Measurements from ENCODE around the gene HIVEP2. TPM values are rescaled to one million over a fixed set of nuclear protein-coding genes. Genes with fewer than 3 reads are reported as not detected.

The HIVEP2 gene
- total and polyA plus RNA-seq, 2 donors = 7.6 to 17.0 TPM

GRCh38 chr6:142941018-142941417 is 4.0 kb downstream of the HIVEP2 start:
- Histone ChIP-seq H3K4me3 (ENCODE audit: low read depth, low read length) (no peak overlapping the region), H3K4me1 (ENCODE audit: insufficient read depth) (no peaks in the 10 kb centered on the region), H3K27ac (ENCODE audit: low read depth) (no peak overlapping the region), H3K36me3 (ENCODE audit: insufficient read depth) (no peaks in the 10 kb centered on the region)
- no peak for DNase-seq (ENCODE audit: extremely low spot score)
- WGBS = 89% methylated on average over 7 of the region's 7 CpGs

GRCh38 chr6:142940487-142940886 is 4.5 kb downstream of the HIVEP2 start:
- H3K27ac ChIP-seq (ENCODE audit: low read depth) = no peak overlapping the region
- no peaks in the 10 kb centered on the region for H3K4me1 ChIP-seq (ENCODE audit: insufficient read depth)
- DNase-seq (ENCODE audit: extremely low spot score) = no peak
- 86% methylated on average over 3 of the region's 3 CpGs for WGBS
- H3K36me3 ChIP-seq (ENCODE audit: insufficient read depth) = no peaks in the 10 kb centered on the region
- no peak overlapping the region for H3K4me3 ChIP-seq (ENCODE audit: low read depth, low read length)

- no peaks in the 10 kb centered on the region for H3K4me1 ChIP-seq (ENCODE audit: insufficient read depth)
- no peak for DNase-seq (ENCODE audit: extremely low spot score)
These were observed 6.5 kb downstream of the HIVEP2 start for GRCh38 chr6:142938510-142938909.

GRCh38 chr6:142937986-142938385 is 7.0 kb downstream of the HIVEP2 start:
- DNase-seq (ENCODE audit: extremely low spot score) = no peak
- peak overlapping the region; percentile 38 for H3K27ac ChIP-seq (ENCODE audit: low read depth)
- WGBS = 81% methylated on average over 5 of the region's 5 CpGs
- no peaks in the 10 kb centered on the region for H3K4me1 ChIP-seq (ENCODE audit: insufficient read depth)
- no peak overlapping the region for H3K4me3 ChIP-seq (ENCODE audit: low read depth, low read length)
- no peaks in the 10 kb centered on the region for H3K36me3 ChIP-seq (ENCODE audit: insufficient read depth)

More at GRCh38 chr6:142938510-142938909, 6.5 kb downstream of the HIVEP2 start:
- WGBS = 85% methylated on average over 5 of the region's 5 CpGs
- no peaks in the 10 kb centered on the region for H3K36me3 ChIP-seq (ENCODE audit: insufficient read depth)
- no peak overlapping the region for H3K4me3 ChIP-seq (ENCODE audit: low read depth, low read length)
- H3K27ac ChIP-seq (ENCODE audit: low read depth) = no peak overlapping the region

GRCh38 chr6:142935553-142936517 is 9.1 kb downstream of the HIVEP2 start:
- WGBS = 96% methylated on average over 21 of the region's 21 CpGs

GRCh38 chr6:142934599-142934998 is 10.4 kb downstream of the HIVEP2 start:
- Histone ChIP-seq H3K4me1 (ENCODE audit: insufficient read depth) (no peaks in the 10 kb centered on the region), H3K4me3 (ENCODE audit: low read depth, low read length) (no peak overlapping the region), H3K36me3 (ENCODE audit: insufficient read depth) (no peaks in the 10 kb centered on the region), H3K27ac (ENCODE audit: low read depth) (no peak overlapping the region)
- DNase-seq (ENCODE audit: extremely low spot score) = no peak
- WGBS = 93% methylated on average over 3 of the region's 3 CpGs

More at GRCh38 chr6:142935553-142936517, 9.1 kb downstream of the HIVEP2 start:
- Histone ChIP-seq H3K4me3 (ENCODE audit: low read depth, low read length) (no peak overlapping the region), H3K4me1 (ENCODE audit: insufficient read depth) (no peaks in the 10 kb centered on the region), H3K27ac (ENCODE audit: low read depth) (no peak overlapping the region), H3K36me3 (ENCODE audit: insufficient read depth) (no peaks in the 10 kb centered on the region)
- no peak for DNase-seq (ENCODE audit: extremely low spot score)

GRCh38 chr6:142934106-142934505 is 10.9 kb downstream of the HIVEP2 start:
- H3K4me3 ChIP-seq (ENCODE audit: low read depth, low read length) = no peak overlapping the region
- no peak for DNase-seq (ENCODE audit: extremely low spot score)
- no peaks in the 10 kb centered on the region for H3K36me3 ChIP-seq (ENCODE audit: insufficient read depth)
- no peaks in the 10 kb centered on the region for H3K4me1 ChIP-seq (ENCODE audit: insufficient read depth)
- no peak overlapping the region for H3K27ac ChIP-seq (ENCODE audit: low read depth)

GRCh38 chr6:142933701-142934100 is 11.3 kb downstream of the HIVEP2 start:
- DNase-seq (ENCODE audit: extremely low spot score) = no peak
- Histone ChIP-seq H3K4me3 (ENCODE audit: low read depth, low read length) (no peak overlapping the region), H3K36me3 (ENCODE audit: insufficient read depth) (no peaks in the 10 kb centered on the region), H3K27ac (ENCODE audit: low read depth) (no peak overlapping the region), H3K4me1 (ENCODE audit: insufficient read depth) (no peaks in the 10 kb centered on the region)

GRCh38 chr6:142932889-142933288 is 12.1 kb downstream of the HIVEP2 start:
- 81% methylated on average over 2 of the region's 2 CpGs for WGBS
- Histone ChIP-seq H3K4me3 (ENCODE audit: low read depth, low read length) (no peak overlapping the region), H3K4me1 (ENCODE audit: insufficient read depth) (no peaks in the 10 kb centered on the region), H3K27ac (ENCODE audit: low read depth) (no peak overlapping the region), H3K36me3 (ENCODE audit: insufficient read depth) (no peaks in the 10 kb centered on the region)
- DNase-seq (ENCODE audit: extremely low spot score) = no peak

GRCh38 chr6:142929751-142930358 is 15.1 kb downstream of the HIVEP2 start:
- DNase-seq (ENCODE audit: extremely low spot score) = no peak
- Histone ChIP-seq H3K36me3 (ENCODE audit: insufficient read depth) (no peaks in the 10 kb centered on the region), H3K4me1 (ENCODE audit: insufficient read depth) (no peaks in the 10 kb centered on the region), H3K4me3 (ENCODE audit: low read depth, low read length) (no peak overlapping the region), H3K27ac (ENCODE audit: low read depth) (peak overlapping the region; percentile 2)
- WGBS = 88% methylated on average over 1 of the region's 1 CpG

GRCh38 chr6:142927904-142928303 is 17.1 kb downstream of the HIVEP2 start:
- H3K27ac ChIP-seq (ENCODE audit: low read depth) = no peak overlapping the region

GRCh38 chr6:142927271-142927580 is 17.8 kb downstream of the HIVEP2 start:
- WGBS = 4% methylated on average over 7 of the region's 7 CpGs

More at GRCh38 chr6:142927904-142928303, 17.1 kb downstream of the HIVEP2 start:
- WGBS = 75% methylated on average over 5 of the region's 5 CpGs
- no peaks in the 10 kb centered on the region for H3K36me3 ChIP-seq (ENCODE audit: insufficient read depth)
- H3K4me3 ChIP-seq (ENCODE audit: low read depth, low read length) = no peak overlapping the region
- no peaks in the 10 kb centered on the region for H3K4me1 ChIP-seq (ENCODE audit: insufficient read depth)
- no peak for DNase-seq (ENCODE audit: extremely low spot score)

GRCh38 chr6:142926494-142927270 is 18.3 kb downstream of the HIVEP2 start:
- H3K4me1 ChIP-seq (ENCODE audit: insufficient read depth) = no peaks in the 10 kb centered on the region
- peak overlapping the region; percentile 87 for H3K4me3 ChIP-seq (ENCODE audit: low read depth, low read length)
- peak; percentile 49 for DNase-seq (ENCODE audit: extremely low spot score)
- peak overlapping the region; percentile 97 for H3K27ac ChIP-seq (ENCODE audit: low read depth)
- H3K36me3 ChIP-seq (ENCODE audit: insufficient read depth) = no peaks in the 10 kb centered on the region
- WGBS = 2% methylated on average over 75 of the region's 75 CpGs

More at GRCh38 chr6:142927271-142927580, 17.8 kb downstream of the HIVEP2 start:
- Histone ChIP-seq H3K4me1 (ENCODE audit: insufficient read depth) (no peaks in the 10 kb centered on the region), H3K4me3 (ENCODE audit: low read depth, low read length) (peak overlapping the region; percentile 87), H3K36me3 (ENCODE audit: insufficient read depth) (no peaks in the 10 kb centered on the region), H3K27ac (ENCODE audit: low read depth) (peak overlapping the region; percentile 97)
- no peak for DNase-seq (ENCODE audit: extremely low spot score)

Data from urinary bladder (tissue), 4 donors.